ENCODE data around the gene VPS9D1. TPM values are rescaled to one million over a fixed set of nuclear protein-coding genes. Genes with fewer than 3 reads are reported as not detected.

Gene VPS9D1
- total RNA-seq, 1 donor from 2014 or later, result 20.2 TPM

- H3K27ac Mint-ChIP-seq (ENCODE audit: unreplicated experiment), result no peak overlapping the region
- peaks cover 4% of the 10 kb centered on the region for H3K36me3 Mint-ChIP-seq (ENCODE audit: low read depth)
- TF ChIP-seq CTCF (conservative IDR thresholded peaks at IDR 0.05), result no peak
- H3K27me3 Mint-ChIP-seq (ENCODE audit: low read depth), result peaks cover 4% of the 10 kb centered on the region
- H3K4me3 Mint-ChIP-seq, result peak overlapping the region; percentile 83
- peaks cover 32% of the 10 kb centered on the region for H3K4me1 Mint-ChIP-seq
- no peak for DNase-seq (ENCODE audit: low read depth, low spot score)
- H3K9me3 Mint-ChIP-seq, result no peaks in the 10 kb centered on the region
Observed at GRCh38 chr16:89720551-89720812, 216 bp downstream of the VPS9D1 start.

- Mint-ChIP-seq H3K27me3 (ENCODE audit: low read depth) (no peaks in the 10 kb centered on the region), H3K27ac (ENCODE audit: unreplicated experiment) (no peak overlapping the region), H3K36me3 (ENCODE audit: low read depth) (peaks cover 8% of the 10 kb centered on the region), H3K4me1 (peaks cover 27% of the 10 kb centered on the region), H3K4me3 (peak overlapping the region; percentile 82), H3K9me3 (no peaks in the 10 kb centered on the region)
- DNase-seq (ENCODE audit: low read depth, low spot score), result no peak
- TF ChIP-seq CTCF (conservative IDR thresholded peaks at IDR 0.05), result no peak
Observed at GRCh38 chr16:89717688-89718505, 2.8 kb downstream of the VPS9D1 start.

GRCh38 chr16:89716916-89717687 lies 3.6 kb downstream of the VPS9D1 start:
- H3K36me3 Mint-ChIP-seq (ENCODE audit: low read depth), result peaks cover 5% of the 10 kb centered on the region
- no peaks in the 10 kb centered on the region for H3K9me3 Mint-ChIP-seq
- no peak for TF ChIP-seq CTCF (conservative IDR thresholded peaks at IDR 0.05)
- H3K4me3 Mint-ChIP-seq, result peak overlapping the region; percentile 34
- no peaks in the 10 kb centered on the region for H3K27me3 Mint-ChIP-seq (ENCODE audit: low read depth)
- peaks cover 21% of the 10 kb centered on the region for H3K4me1 Mint-ChIP-seq
- no peak overlapping the region for H3K27ac Mint-ChIP-seq (ENCODE audit: unreplicated experiment)
- DNase-seq (ENCODE audit: low read depth, low spot score), result no peak

GRCh38 chr16:89716493-89716892 lies 4.2 kb downstream of the VPS9D1 start:
- Mint-ChIP-seq H3K4me3 (peak overlapping the region; percentile 19), H3K27ac (ENCODE audit: unreplicated experiment) (no peak overlapping the region), H3K27me3 (ENCODE audit: low read depth) (no peaks in the 10 kb centered on the region), H3K4me1 (peaks cover 21% of the 10 kb centered on the region), H3K9me3 (no peaks in the 10 kb centered on the region), H3K36me3 (ENCODE audit: low read depth) (peaks cover 5% of the 10 kb centered on the region)
- DNase-seq (ENCODE audit: low read depth, low spot score), result no peak
- no peak for TF ChIP-seq CTCF (conservative IDR thresholded peaks at IDR 0.05)

- Mint-ChIP-seq H3K9me3 (no peaks in the 10 kb centered on the region), H3K27me3 (ENCODE audit: low read depth) (peaks cover 2% of the 10 kb centered on the region), H3K4me3 (peak overlapping the region; percentile 49)
Observed at GRCh38 chr16:89712274-89712781, 8.4 kb downstream of the VPS9D1 start.

More at GRCh38 chr16:89712274-89712781, 8.4 kb downstream of the VPS9D1 start:
- Mint-ChIP-seq H3K27ac (ENCODE audit: unreplicated experiment) (no peak overlapping the region), H3K36me3 (ENCODE audit: low read depth) (peaks cover 5% of the 10 kb centered on the region), H3K4me1 (peaks cover 9% of the 10 kb centered on the region)
- no peak for DNase-seq (ENCODE audit: low read depth, low spot score)
- no peak for TF ChIP-seq CTCF (conservative IDR thresholded peaks at IDR 0.05)
